SK-N-SH (cell line): ENCODE results near the gene GRK5. TPM values are rescaled to one million over a fixed set of nuclear protein-coding genes. Genes with fewer than 3 reads are reported as not detected.
A peak's percentile ranks its signal among the peaks of the same experiment; 100 is the strongest.

ENCODE experiments used
- CTCF ChIA-PET: fragments of 300-600, 350-600 bp; formaldehyde crosslinking; extraction: SDS; loops from one replicate; lab custom pipeline; 2021; lab: Yijun Ruan, JAX
- POLR2A ChIA-PET: fragments of 350-600 bp; sonication (Branson Sonifier 250); formaldehyde crosslinking; extraction: SDS; loops from one replicate; lab custom pipeline; 2020; ENCODE audit warnings: antibody characterized with exemption, inconsistent platforms; lab: Yijun Ruan, JAX
- DNase-seq: peaks from one replicate; pipeline ENCODE4 v3.0.0; 2012
- H2AFZ ChIP-seq: fragments of 200-600 bp; sonication (generic); 2 replicates; pipeline ENCODE4 v1.8.1; 2016; ENCODE audit warnings: antibody characterized with exemption, mild to moderate bottlenecking, low read depth
- H3F3A ChIP-seq: fragments of 200-600 bp; sonication (generic); replicated peaks from 2 replicates; pipeline ENCODE3; 2016; ENCODE audit warnings: antibody characterized with exemption, mild to moderate bottlenecking; ENCODE audit not compliant: insufficient read depth
- H3K27ac ChIP-seq, 2 experiments: fragments of 200-500 bp in 1 of 2; fragments of 200-600 bp in 1 of 2; sonication (Bioruptor generic) in 1 of 2; sonication (generic), shearing (Covaris generic) in 1 of 2; 2 replicates each; pipeline versions ENCODE4 v1.5.1 to v1.6.1; 2014 to 2016; ENCODE audit warnings: low read depth in 2 of 2, inconsistent platforms in 1 of 2, low read length in 1 of 2, mild to moderate bottlenecking in 1 of 2, mixed read lengths in 1 of 2
- H3K27me3 ChIP-seq: fragments of 200-600 bp; sonication (generic), shearing (Covaris generic); 2 replicates; pipeline ENCODE4 v1.6.1; 2016; ENCODE audit warnings: mixed run types; ENCODE audit not compliant: insufficient read depth
- H3K36me3 ChIP-seq, 2 experiments: fragments of 200-500 bp in 1 of 2; fragments of 200-600 bp in 1 of 2; sonication (Bioruptor generic) in 1 of 2; sonication (generic) in 1 of 2; replicated peaks in 1 of 2; 2 replicates each; pipeline versions ENCODE3 to v1.5.1; 2014 to 2016; ENCODE audit warnings: low read length in 1 of 2, mild to moderate bottlenecking in 1 of 2; ENCODE audit not compliant: insufficient read depth in 2 of 2, control insufficient read depth in 1 of 2
- H3K4me1 ChIP-seq, 2 experiments: fragments of 200-500 bp in 1 of 2; fragments of 200-600 bp in 1 of 2; sonication (Bioruptor generic) in 1 of 2; sonication (generic), shearing (Covaris generic) in 1 of 2; 2 replicates each; pipeline versions ENCODE4 v1.5.1 to v1.6.1; 2014 to 2016; ENCODE audit warnings: low read depth in 1 of 2, low read length in 1 of 2, mixed run types in 1 of 2; ENCODE audit not compliant: insufficient read depth in 2 of 2, control insufficient read depth in 1 of 2
- H3K4me2 ChIP-seq: fragments of 200-600 bp; sonication (generic), shearing (Covaris generic); 2 replicates; pipeline ENCODE4 v1.6.1; 2017; ENCODE audit warnings: mixed run types
- H3K4me3 ChIP-seq, 2 experiments: fragments of 200-500 bp in 1 of 2; fragments of 200-600 bp in 1 of 2; sonication (Bioruptor generic) in 1 of 2; sonication (generic), shearing (Covaris generic) in 1 of 2; 2 replicates each; pipeline versions ENCODE4 v1.5.1 to v1.8.1; 2014 to 2016; ENCODE audit warnings: low read depth in 2 of 2, inconsistent platforms in 1 of 2, low read length in 1 of 2, mild to moderate bottlenecking in 1 of 2, mixed read lengths in 1 of 2, moderate library complexity in 1 of 2
- H3K79me2 ChIP-seq: fragments of 200-600 bp; sonication (generic); 2 replicates; pipeline ENCODE4 v1.8.1; 2017; ENCODE audit warnings: mild to moderate bottlenecking; ENCODE audit not compliant: insufficient read depth
- H3K9ac ChIP-seq: fragments of 200-600 bp; sonication (generic); 2 replicates; pipeline ENCODE4 v1.6.1; 2017; ENCODE audit warnings: mixed run types
- H3K9me2 ChIP-seq: fragments of 200-600 bp; sonication (generic); 2 replicates; pipeline ENCODE4 v1.6.1; 2017; ENCODE audit warnings: mixed run types
- H3K9me3 ChIP-seq: fragments of 200-600 bp; sonication (generic); 2 replicates; pipeline ENCODE4 v1.6.1; 2017; ENCODE audit warnings: mixed run types, mild to moderate bottlenecking, moderate library complexity
- H4K20me1 ChIP-seq: fragments of 200-600 bp; sonication (generic); 2 replicates; pipeline ENCODE4 v1.6.1; 2017; ENCODE audit warnings: mild to moderate bottlenecking, mixed run types; ENCODE audit not compliant: insufficient read depth
- CTCF ChIP-seq: fragments of 200-600 bp; sonication (generic); IDR thresholded peaks from 2 replicates; pipeline ENCODE4 v1.6.1; 2017; ENCODE audit warnings: antibody characterized with exemption, mild to moderate bottlenecking, moderate library complexity
- EZH2phosphoT487 ChIP-seq: fragments of 200-600 bp; sonication (generic); IDR thresholded peaks from 2 replicates; pipeline ENCODE4 v1.6.1; 2017; ENCODE audit warnings: low read depth, mixed run types, mild to moderate bottlenecking, antibody characterized with exemption, moderate library complexity, borderline replicate concordance
- FOXM1 ChIP-seq: IDR thresholded peaks from 2 replicates; pipeline ENCODE4 v1.4.0; 2012; ENCODE audit warnings: low read depth, mild to moderate bottlenecking
- GABPA ChIP-seq: IDR thresholded peaks from 2 replicates; pipeline ENCODE4 v1.4.0; 2012; ENCODE audit warnings: low read depth, mild to moderate bottlenecking
- GATA2 ChIP-seq: sonication (generic); formaldehyde crosslinking; IDR thresholded peaks from 2 replicates; pipeline ENCODE4 v1.5.0; 2020; ENCODE audit warnings: mild to moderate bottlenecking, missing genetic modification reagents
- IRF3 ChIP-seq: fragments of 150-350 bp; IDR thresholded peaks from 2 replicates; pipeline ENCODE4 v1.6.1; 2016; ENCODE audit warnings: mild to moderate bottlenecking, low read depth, low read length
- NRF1 ChIP-seq: IDR thresholded peaks from 2 replicates; pipeline ENCODE4 v1.6.1; 2012; ENCODE audit warnings: low read depth, mild to moderate bottlenecking, low read length
- RXRA ChIP-seq: IDR thresholded peaks from 2 replicates; pipeline ENCODE4 v1.4.0; 2012; ENCODE audit warnings: low read depth, mild to moderate bottlenecking, borderline replicate concordance
- TAF1 ChIP-seq: IDR thresholded peaks from 2 replicates; pipeline ENCODE4 v1.6.1; 2012; ENCODE audit warnings: low read depth, mild to moderate bottlenecking, low read length, moderate library complexity, borderline replicate concordance
- TCF12 ChIP-seq: IDR thresholded peaks from 2 replicates; pipeline ENCODE4 v1.4.0; 2012
- USF1 ChIP-seq: IDR thresholded peaks from 2 replicates; pipeline ENCODE4 v1.4.0; 2012; ENCODE audit warnings: low read depth, borderline replicate concordance
- YY1 ChIP-seq: IDR thresholded peaks from 2 replicates; pipeline ENCODE4 v1.4.0; 2012; ENCODE audit warnings: low read depth, mild to moderate bottlenecking
- WGBS: methylation state at CpG from one replicate; pipeline ENCODE4 v1.1.6; 2017; ENCODE audit warnings: low lambda C conversion rate; 5-methylcytosine and 5-hydroxymethylcytosine counted together
- polyA plus RNA-seq, 3 experiments: library from polyadenylated mRNA; depleted of rRNA; stranded (reverse); fragments of >200 nt; gene quantifications; 2 replicates each; pipeline ENCODE4 v1.2.3, GENCODE V29; 2012

The GRK5 gene
- polyA plus RNA-seq, 1 of the 3 experiments (the other 2 are of a cell fraction): 12.1 TPM

GRCh38 chr10:119355930-119356329 lies 148.6 kb downstream of the GRK5 start:
- Histone ChIP-seq H3K9me3 (no peaks in the 10 kb centered on the region), H3K9ac (no peak overlapping the region), H3K27ac (no peak overlapping the region), H3K36me3 (no peaks in the 10 kb centered on the region), H3K4me1 (peaks cover 0 to 23% of the 10 kb centered on the region in 2 experiments; a peak in 1 of 4 replicates), H4K20me1 (no peaks in the 10 kb centered on the region), H3K4me3 (no peak overlapping the region)
- 94% methylated on average over 2 of the region's 2 CpGs for WGBS
- CTCF ChIA-PET: interaction anchor here (0.9 to 1.8 kb wide), 7 partner anchors 10 to 149 kb away, joined by 3 to 7 read pairs (median 4); partner anchors contain the start of gene GRK5
- no peak for DNase-seq
- TF ChIP-seq USF1 (no peak), TCF12 (no peak), GABPA (no peak), IRF3 (no peak), TAF1 (no peak), CTCF (peak; percentile 54)
- TF ChIP-seq, all 33 proteins: peak for 1
- Histone ChIP-seq H3K4me2 (no peak overlapping the region), H3K9me2 (no peaks in the 10 kb centered on the region), H3K79me2 (no peaks in the 10 kb centered on the region), H3F3A (no peaks in the 10 kb centered on the region), H2AFZ (no peak overlapping the region), H3K27me3 (no peaks in the 10 kb centered on the region)
- POLR2A ChIA-PET: no interaction called here

GRCh38 chr10:119357412-119358151 lies 150.2 kb downstream of the GRK5 start:
- H3K4me1 ChIP-seq: peaks cover 0 to 25% of the 10 kb centered on the region in 2 experiments; a peak in 1 of 4 replicates
- ChIA-PET CTCF (interaction anchor here (1.1 to 1.8 kb wide), 3 partner anchors 15 to 92 kb away, joined by 3 to 4 read pairs (median 3); no protein-coding TSS in a partner anchor), POLR2A (no interaction called here)
- no peak for DNase-seq
- no peak overlapping the region for H3K4me3 ChIP-seq
- H2AFZ ChIP-seq: no peak overlapping the region
- H3K9ac ChIP-seq: no peak overlapping the region
- H3K27ac ChIP-seq: peak overlapping the region in 1 of 2 experiments; percentile 56; a peak in 1 of 4 replicates
- 94% methylated on average over 12 of the region's 14 CpGs for WGBS
- no peaks in the 10 kb centered on the region for H3K79me2 ChIP-seq
- no peaks in the 10 kb centered on the region for H3K27me3 ChIP-seq
- H3K4me2 ChIP-seq: no peak overlapping the region
- H3K36me3 ChIP-seq: no peaks in the 10 kb centered on the region
- no peaks in the 10 kb centered on the region for H3K9me2 ChIP-seq
- H3K9me3 ChIP-seq: no peaks in the 10 kb centered on the region
- no peaks in the 10 kb centered on the region for H3F3A ChIP-seq
- no peaks in the 10 kb centered on the region for H4K20me1 ChIP-seq
- TF ChIP-seq IRF3: no peak
- no peak for TF ChIP-seq USF1
- TF ChIP-seq EZH2phosphoT487: no peak
- TF ChIP-seq FOXM1: no peak
- TF ChIP-seq GATA2 (CRISPR knock-in tag): no peak
- no peak for TF ChIP-seq CTCF
- TF ChIP-seq YY1: no peak
- TF ChIP-seq NRF1: no peak
- no peak for TF ChIP-seq RXRA
